HEK293 (cell line): ENCODE measurements around the gene CDCA4.

Experiments
- HOXA7 ChIP-seq: sonication (generic); formaldehyde crosslinking; IDR thresholded peaks from 2 replicates; pipeline ENCODE4 v1.8.1; 2022; ENCODE audit warnings: missing genetic modification reagents, borderline replicate concordance
- PRDM1 ChIP-seq: fragments of 450-650 bp; formaldehyde crosslinking; IDR thresholded peaks from 2 replicates; pipeline ENCODE4; 2016; ENCODE audit warnings: missing biosample characterization, missing genetic modification characterization
- RBAK ChIP-seq: fragments of 450-650 bp; formaldehyde crosslinking; IDR thresholded peaks from 2 replicates; pipeline ENCODE4 v1.5.1; 2016; ENCODE audit warnings: missing biosample characterization, missing genetic modification characterization
- TCF7L2 ChIP-seq: IDR thresholded peaks from 2 replicates; pipeline ENCODE4 v1.6.1; 2011; ENCODE audit warnings: low read depth, mild to moderate bottlenecking, inconsistent platforms, low read length, moderate library complexity, borderline replicate concordance
- ZBTB7A ChIP-seq: fragments of 450-650 bp; formaldehyde crosslinking; IDR thresholded peaks from 2 replicates; pipeline ENCODE4 v1.5.1; 2016; ENCODE audit warnings: low read depth, missing biosample characterization, missing genetic modification characterization
- ZFP41 ChIP-seq: fragments of 450-650 bp; formaldehyde crosslinking; IDR thresholded peaks from 2 replicates; pipeline ENCODE4 v1.5.1; 2016; ENCODE audit warnings: missing biosample characterization, missing genetic modification characterization, borderline replicate concordance
- ZNF121 ChIP-seq: fragments of 450-650 bp; formaldehyde crosslinking; IDR thresholded peaks from 2 replicates; pipeline ENCODE4 v1.5.1; 2016; ENCODE audit warnings: missing biosample characterization, missing genetic modification characterization
- ZNF175 ChIP-seq: fragments of 450-650 bp; formaldehyde crosslinking; IDR thresholded peaks from 2 replicates; pipeline ENCODE4 v1.5.1; 2016; ENCODE audit warnings: missing biosample characterization, missing genetic modification characterization
- ZNF202 ChIP-seq: fragments of 450-650 bp; formaldehyde crosslinking; IDR thresholded peaks from 2 replicates; pipeline ENCODE4 v1.5.1; 2016; ENCODE audit warnings: missing biosample characterization, missing genetic modification characterization, borderline replicate concordance
- ZNF341 ChIP-seq: fragments of 450-650 bp; formaldehyde crosslinking; IDR thresholded peaks from 2 replicates; pipeline ENCODE4; 2016; ENCODE audit warnings: low read depth, missing biosample characterization, missing genetic modification characterization
- ZNF354C ChIP-seq: fragments of 450-650 bp; formaldehyde crosslinking; IDR thresholded peaks from 2 replicates; pipeline ENCODE4 v1.5.1; 2016; ENCODE audit warnings: missing biosample characterization, missing genetic modification characterization, low read depth, borderline replicate concordance
- ZNF518A ChIP-seq: fragments of 450-650 bp; formaldehyde crosslinking; conservative IDR thresholded peaks from 2 replicates; pipeline ENCODE4 v1.5.1; 2016; ENCODE audit warnings: low read depth, missing biosample characterization, missing genetic modification characterization
- ZNF549 ChIP-seq: fragments of 450-650 bp; IDR thresholded peaks from 2 replicates; pipeline ENCODE4 v1.5.1; 2018; ENCODE audit warnings: missing biosample characterization, missing genetic modification characterization, mild to moderate bottlenecking, inconsistent platforms, moderate library complexity
- ZNF571 ChIP-seq: fragments of 450-650 bp; formaldehyde crosslinking; IDR thresholded peaks from 2 replicates; pipeline ENCODE4 v1.5.0; 2017; ENCODE audit warnings: missing biosample characterization, missing genetic modification characterization
- ZNF777 ChIP-seq: fragments of 450-650 bp; formaldehyde crosslinking; IDR thresholded peaks from 2 replicates; pipeline ENCODE4 v1.5.1; 2017; ENCODE audit warnings: missing biosample characterization, missing genetic modification characterization, borderline replicate concordance
- ZNF785 ChIP-seq: fragments of 450-650 bp; formaldehyde crosslinking; IDR thresholded peaks from 2 replicates; pipeline ENCODE4 v1.5.1; 2016; ENCODE audit warnings: missing biosample characterization, missing genetic modification characterization
- ZNF791 ChIP-seq: fragments of 450-650 bp; formaldehyde crosslinking; IDR thresholded peaks from 2 replicates; pipeline ENCODE4 v1.5.1; 2016; ENCODE audit warnings: missing biosample characterization, missing genetic modification characterization
- ZSCAN30 ChIP-seq: fragments of 450-650 bp; IDR thresholded peaks from 2 replicates; pipeline ENCODE4 v1.5.1; 2018; ENCODE audit warnings: missing biosample characterization, mild to moderate bottlenecking, missing genetic modification characterization, moderate library complexity
- TF ChIP-seq, protein P1 (sequence below): fragments of 450-650 bp; formaldehyde crosslinking; IDR thresholded peaks from 2 replicates; pipeline ENCODE4 v1.5.1; 2016; ENCODE audit warnings: missing biosample characterization, missing genetic modification characterization
- TF ChIP-seq, protein P2 (sequence below): fragments of 450-650 bp; formaldehyde crosslinking; IDR thresholded peaks from 2 replicates; pipeline ENCODE4 v1.5.1; 2016; ENCODE audit warnings: missing biosample characterization, missing genetic modification characterization, borderline replicate concordance
- TF ChIP-seq, protein P3 (sequence below): fragments of 450-650 bp; formaldehyde crosslinking; IDR thresholded peaks from 2 replicates; pipeline ENCODE4 v1.5.1; 2016; ENCODE audit warnings: missing biosample characterization, missing genetic modification characterization
- TF ChIP-seq, protein P4 (sequence below): fragments of 450-650 bp; formaldehyde crosslinking; conservative IDR thresholded peaks from 2 replicates; pipeline ENCODE4 v1.5.1; 2016; ENCODE audit warnings: low read depth, missing biosample characterization, missing genetic modification characterization

Gene CDCA4

DNA sequence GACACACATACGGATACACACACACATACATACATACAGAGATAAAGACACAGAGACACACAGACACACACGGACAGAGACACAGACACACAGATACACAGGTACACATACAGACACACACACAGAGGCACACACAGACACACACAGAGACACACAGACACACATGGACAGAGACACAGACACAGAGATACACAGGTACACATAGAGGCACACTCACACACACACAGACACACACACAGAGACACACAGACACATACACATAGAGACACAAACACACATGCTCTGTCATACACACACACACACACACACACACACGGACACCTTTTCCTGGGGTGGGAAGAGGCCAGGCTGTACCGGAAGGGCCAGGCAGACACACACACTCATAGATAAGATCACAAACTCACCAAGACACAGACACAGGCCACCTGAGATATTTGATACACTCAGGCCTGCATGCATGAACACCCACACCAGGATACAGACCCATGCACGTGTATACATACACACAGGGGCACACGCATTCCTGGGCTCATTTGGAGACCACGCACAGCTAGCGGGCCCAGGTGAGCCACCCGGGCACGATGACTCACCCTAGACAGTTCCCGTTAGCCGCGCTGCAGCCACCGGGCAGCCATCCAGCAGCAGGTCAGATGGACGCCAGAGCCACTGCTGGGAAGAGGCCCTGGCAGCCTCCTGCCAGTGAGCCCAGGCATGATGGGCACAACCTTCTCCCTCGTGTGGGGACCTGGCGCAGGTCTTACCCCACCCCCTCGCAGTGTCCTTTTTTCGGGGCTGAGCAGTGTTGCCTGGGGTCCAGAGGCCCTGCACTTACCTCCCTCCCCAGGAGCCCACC, 40.9 kb downstream of the CDCA4 start (continued):
- TF ChIP-seq ZNF518A = no peak
- no peak for TF ChIP-seq ZNF549
- TF ChIP-seq ZNF785 (tag by site-specific recombination) = peak; percentile 46; the same call in 1 of the 2 replicates
- no peak for TF ChIP-seq ZFP41 (tag by site-specific recombination)
- TF ChIP-seq ZNF777 (tag by site-specific recombination) = peak; percentile 25; the same call in 1 of the 2 replicates
- TF ChIP-seq ZNF121 = no peak
- no peak for TF ChIP-seq ZNF341 (tag by site-specific recombination)
- peak; percentile 82 for TF ChIP-seq ZBTB7A
- no peak for TF ChIP-seq PRDM1 (tag by site-specific recombination)
- TF ChIP-seq, protein P1, sequence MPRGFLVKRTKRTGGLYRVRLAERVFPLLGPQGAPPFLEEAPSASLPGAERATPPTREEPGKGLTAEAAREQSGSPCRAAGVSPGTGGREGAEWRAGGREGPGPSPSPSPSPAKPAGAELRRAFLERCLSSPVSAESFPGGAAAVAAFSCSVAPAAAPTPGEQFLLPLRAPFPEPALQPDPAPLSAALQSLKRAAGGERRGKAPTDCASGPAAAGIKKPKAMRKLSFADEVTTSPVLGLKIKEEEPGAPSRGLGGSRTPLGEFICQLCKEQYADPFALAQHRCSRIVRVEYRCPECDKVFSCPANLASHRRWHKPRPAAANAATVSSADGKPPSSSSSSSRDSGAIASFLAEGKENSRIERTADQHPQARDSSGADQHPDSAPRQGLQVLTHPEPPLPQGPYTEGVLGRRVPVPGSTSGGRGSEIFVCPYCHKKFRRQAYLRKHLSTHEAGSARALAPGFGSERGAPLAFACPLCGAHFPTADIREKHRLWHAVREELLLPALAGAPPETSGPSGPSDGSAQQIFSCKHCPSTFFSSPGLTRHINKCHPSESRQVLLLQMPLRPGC (tag by site-specific recombination) = 0 out of 2 replicates have a peak, but pooled peaks have one; percentile 7
- TF ChIP-seq ZNF354C (tag by site-specific recombination) = no peak
- TF ChIP-seq, protein P2, sequence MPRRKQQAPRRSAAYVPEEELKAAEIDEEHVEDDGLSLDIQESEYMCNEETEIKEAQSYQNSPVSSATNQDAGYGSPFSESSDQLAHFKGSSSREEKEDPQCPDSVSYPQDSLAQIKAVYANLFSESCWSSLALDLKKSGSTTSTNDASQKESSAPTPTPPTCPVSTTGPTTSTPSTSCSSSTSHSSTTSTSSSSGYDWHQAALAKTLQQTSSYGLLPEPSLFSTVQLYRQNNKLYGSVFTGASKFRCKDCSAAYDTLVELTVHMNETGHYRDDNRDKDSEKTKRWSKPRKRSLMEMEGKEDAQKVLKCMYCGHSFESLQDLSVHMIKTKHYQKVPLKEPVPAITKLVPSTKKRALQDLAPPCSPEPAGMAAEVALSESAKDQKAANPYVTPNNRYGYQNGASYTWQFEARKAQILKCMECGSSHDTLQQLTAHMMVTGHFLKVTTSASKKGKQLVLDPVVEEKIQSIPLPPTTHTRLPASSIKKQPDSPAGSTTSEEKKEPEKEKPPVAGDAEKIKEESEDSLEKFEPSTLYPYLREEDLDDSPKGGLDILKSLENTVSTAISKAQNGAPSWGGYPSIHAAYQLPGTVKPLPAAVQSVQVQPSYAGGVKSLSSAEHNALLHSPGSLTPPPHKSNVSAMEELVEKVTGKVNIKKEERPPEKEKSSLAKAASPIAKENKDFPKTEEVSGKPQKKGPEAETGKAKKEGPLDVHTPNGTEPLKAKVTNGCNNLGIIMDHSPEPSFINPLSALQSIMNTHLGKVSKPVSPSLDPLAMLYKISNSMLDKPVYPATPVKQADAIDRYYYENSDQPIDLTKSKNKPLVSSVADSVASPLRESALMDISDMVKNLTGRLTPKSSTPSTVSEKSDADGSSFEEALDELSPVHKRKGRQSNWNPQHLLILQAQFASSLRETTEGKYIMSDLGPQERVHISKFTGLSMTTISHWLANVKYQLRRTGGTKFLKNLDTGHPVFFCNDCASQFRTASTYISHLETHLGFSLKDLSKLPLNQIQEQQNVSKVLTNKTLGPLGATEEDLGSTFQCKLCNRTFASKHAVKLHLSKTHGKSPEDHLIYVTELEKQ (tag by site-specific recombination) = no peak
- 0 out of 2 replicates have a peak, but pooled peaks have one; percentile 58 for TF ChIP-seq ZNF571 (tag by site-specific recombination)
- TF ChIP-seq ZNF791 (tag by site-specific recombination) = no peak
- TF ChIP-seq ZNF175 (tag by site-specific recombination) = 0 out of 2 replicates have a peak, but pooled peaks have one; percentile 81
- TF ChIP-seq ZNF202 (tag by site-specific recombination) = no peak
- peak; percentile 48; the same call in 1 of the 2 replicates for TF ChIP-seq RBAK (tag by site-specific recombination)
- no peak for TF ChIP-seq ZSCAN30 (tag by site-specific recombination)
- TF ChIP-seq HOXA7 = no peak
- TF ChIP-seq, protein P3, sequence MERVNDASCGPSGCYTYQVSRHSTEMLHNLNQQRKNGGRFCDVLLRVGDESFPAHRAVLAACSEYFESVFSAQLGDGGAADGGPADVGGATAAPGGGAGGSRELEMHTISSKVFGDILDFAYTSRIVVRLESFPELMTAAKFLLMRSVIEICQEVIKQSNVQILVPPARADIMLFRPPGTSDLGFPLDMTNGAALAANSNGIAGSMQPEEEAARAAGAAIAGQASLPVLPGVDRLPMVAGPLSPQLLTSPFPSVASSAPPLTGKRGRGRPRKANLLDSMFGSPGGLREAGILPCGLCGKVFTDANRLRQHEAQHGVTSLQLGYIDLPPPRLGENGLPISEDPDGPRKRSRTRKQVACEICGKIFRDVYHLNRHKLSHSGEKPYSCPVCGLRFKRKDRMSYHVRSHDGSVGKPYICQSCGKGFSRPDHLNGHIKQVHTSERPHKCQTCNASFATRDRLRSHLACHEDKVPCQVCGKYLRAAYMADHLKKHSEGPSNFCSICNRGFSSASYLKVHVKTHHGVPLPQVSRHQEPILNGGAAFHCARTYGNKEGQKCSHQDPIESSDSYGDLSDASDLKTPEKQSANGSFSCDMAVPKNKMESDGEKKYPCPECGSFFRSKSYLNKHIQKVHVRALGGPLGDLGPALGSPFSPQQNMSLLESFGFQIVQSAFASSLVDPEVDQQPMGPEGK = peak; percentile 57
- TF ChIP-seq, protein P4, sequence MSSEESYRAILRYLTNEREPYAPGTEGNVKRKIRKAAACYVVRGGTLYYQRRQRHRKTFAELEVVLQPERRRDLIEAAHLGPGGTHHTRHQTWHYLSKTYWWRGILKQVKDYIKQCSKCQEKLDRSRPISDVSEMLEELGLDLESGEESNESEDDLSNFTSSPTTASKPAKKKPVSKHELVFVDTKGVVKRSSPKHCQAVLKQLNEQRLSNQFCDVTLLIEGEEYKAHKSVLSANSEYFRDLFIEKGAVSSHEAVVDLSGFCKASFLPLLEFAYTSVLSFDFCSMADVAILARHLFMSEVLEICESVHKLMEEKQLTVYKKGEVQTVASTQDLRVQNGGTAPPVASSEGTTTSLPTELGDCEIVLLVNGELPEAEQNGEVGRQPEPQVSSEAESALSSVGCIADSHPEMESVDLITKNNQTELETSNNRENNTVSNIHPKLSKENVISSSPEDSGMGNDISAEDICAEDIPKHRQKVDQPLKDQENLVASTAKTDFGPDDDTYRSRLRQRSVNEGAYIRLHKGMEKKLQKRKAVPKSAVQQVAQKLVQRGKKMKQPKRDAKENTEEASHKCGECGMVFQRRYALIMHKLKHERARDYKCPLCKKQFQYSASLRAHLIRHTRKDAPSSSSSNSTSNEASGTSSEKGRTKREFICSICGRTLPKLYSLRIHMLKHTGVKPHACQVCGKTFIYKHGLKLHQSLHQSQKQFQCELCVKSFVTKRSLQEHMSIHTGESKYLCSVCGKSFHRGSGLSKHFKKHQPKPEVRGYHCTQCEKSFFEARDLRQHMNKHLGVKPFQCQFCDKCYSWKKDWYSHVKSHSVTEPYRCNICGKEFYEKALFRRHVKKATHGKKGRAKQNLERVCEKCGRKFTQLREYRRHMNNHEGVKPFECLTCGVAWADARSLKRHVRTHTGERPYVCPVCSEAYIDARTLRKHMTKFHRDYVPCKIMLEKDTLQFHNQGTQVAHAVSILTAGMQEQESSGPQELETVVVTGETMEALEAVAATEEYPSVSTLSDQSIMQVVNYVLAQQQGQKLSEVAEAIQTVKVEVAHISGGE (tag by site-specific recombination) = no peak
- TF ChIP-seq TCF7L2 = no peak
